ENCODE measurements around the gene THUMPD3.
A peak's percentile ranks its signal among the peaks of the same experiment; 100 is the strongest.

THUMPD3 gene

DNA sequence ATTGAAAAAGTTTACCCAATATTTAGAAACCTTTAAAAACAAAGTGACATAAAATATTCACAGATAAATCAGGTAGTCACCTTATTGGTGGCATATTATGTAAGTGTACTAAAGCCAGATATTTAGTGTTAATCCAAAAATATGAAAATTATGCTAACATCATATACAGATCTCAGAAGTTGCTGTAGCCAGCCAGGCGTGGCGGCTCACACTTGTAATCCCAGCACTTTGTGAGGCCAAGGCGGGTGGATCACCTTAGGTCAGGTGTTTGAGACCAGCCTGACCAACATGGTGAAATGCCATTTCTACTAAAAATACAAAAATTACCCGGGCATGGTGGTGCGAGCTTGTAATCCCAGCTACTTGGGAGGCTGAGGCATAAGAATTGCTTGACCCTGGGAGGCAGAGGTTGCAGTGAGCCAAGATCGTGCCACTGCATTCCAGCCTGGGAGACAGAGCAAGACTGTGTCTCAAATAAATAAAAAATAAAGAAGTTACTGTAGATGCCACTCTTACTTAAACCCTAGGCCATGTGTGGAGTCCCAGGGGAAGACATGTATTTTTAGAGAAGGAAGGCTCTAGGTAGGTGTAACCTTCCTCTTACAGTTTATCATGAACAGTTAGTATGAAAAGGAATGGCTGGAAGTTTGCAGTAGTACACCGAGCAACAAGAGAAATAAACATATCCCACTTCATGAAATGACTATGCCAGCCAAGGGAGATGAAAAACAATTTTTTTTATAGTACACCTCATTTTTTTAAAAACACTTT lies 44.2 kb downstream of the THUMPD3 start:
- TF ChIP-seq, protein P1, sequence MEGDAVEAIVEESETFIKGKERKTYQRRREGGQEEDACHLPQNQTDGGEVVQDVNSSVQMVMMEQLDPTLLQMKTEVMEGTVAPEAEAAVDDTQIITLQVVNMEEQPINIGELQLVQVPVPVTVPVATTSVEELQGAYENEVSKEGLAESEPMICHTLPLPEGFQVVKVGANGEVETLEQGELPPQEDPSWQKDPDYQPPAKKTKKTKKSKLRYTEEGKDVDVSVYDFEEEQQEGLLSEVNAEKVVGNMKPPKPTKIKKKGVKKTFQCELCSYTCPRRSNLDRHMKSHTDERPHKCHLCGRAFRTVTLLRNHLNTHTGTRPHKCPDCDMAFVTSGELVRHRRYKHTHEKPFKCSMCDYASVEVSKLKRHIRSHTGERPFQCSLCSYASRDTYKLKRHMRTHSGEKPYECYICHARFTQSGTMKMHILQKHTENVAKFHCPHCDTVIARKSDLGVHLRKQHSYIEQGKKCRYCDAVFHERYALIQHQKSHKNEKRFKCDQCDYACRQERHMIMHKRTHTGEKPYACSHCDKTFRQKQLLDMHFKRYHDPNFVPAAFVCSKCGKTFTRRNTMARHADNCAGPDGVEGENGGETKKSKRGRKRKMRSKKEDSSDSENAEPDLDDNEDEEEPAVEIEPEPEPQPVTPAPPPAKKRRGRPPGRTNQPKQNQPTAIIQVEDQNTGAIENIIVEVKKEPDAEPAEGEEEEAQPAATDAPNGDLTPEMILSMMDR (IDR thresholded peaks at IDR 0.05), result no peak
- Histone ChIP-seq H3K27ac (no peak overlapping the region), H3K4me3 (no peak overlapping the region)
- no peak for DNase-seq (ENCODE audit: low spot score)

DNA sequence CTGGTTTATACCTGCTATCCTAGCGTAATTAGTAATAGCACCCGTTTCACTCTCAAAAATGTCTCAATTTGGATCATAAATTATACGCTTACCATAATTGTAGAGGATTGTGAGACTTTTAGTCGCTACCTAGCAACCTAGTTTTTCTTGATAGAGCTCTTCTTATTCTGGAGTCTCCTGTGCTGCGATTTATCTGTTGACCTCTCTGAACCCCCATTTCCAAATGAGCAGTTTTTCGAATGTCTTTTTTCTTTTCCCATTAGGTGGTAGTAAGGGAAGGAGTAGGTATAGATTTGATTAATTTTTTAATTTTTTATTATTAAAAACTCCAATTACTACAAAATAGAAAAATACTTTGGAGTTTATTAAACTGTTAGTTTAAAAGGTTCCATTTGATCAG lies 45.2 kb downstream of the THUMPD3 start:
- Histone ChIP-seq H3K4me3 (no peak overlapping the region), H3K27ac (no peak overlapping the region)
- DNase-seq (ENCODE audit: low spot score), result no peak
- TF ChIP-seq, protein P1 (IDR thresholded peaks at IDR 0.05), result no peak

- TF ChIP-seq, protein P1 (IDR thresholded peaks at IDR 0.05), result no peak
- no peak overlapping the region for H3K4me3 ChIP-seq
- no peak for DNase-seq (ENCODE audit: low spot score)
- H3K27ac ChIP-seq, result no peak overlapping the region
Observed at GRCh38 chr3:9408546-9408945, 45.7 kb downstream of the THUMPD3 start.

- no peak for DNase-seq (ENCODE audit: low spot score)
- TF ChIP-seq, protein P1 (IDR thresholded peaks at IDR 0.05), result no peak
- Histone ChIP-seq H3K27ac (peak overlapping the region in 1 of 2 donors; percentile 11), H3K4me3 (no peak overlapping the region)
Observed at GRCh38 chr3:9409981-9410854, 47.4 kb downstream of the THUMPD3 start.

DNA sequence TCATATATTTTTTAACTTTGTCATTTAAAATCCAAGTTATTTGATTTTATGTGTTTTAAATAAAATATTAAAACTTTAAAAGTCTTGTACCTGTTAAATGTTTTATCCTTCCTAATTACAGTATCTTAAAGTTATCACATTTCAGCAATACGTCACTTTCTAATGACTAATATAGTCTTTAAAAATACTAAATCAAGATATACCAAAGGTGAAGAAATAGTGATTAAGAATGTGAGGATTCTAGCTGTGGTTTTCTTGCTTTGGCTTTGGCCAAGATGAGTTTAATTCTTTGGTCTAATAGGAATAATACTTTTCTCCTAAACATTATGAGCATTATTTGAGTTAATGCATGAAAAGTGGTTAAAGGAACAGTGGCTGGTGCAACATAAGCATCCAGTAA lies 48.4 kb downstream of the THUMPD3 start:
- Histone ChIP-seq H3K27ac (no peak overlapping the region), H3K4me3 (no peak overlapping the region)
- TF ChIP-seq, protein P1 (IDR thresholded peaks at IDR 0.05), result no peak
- no peak for DNase-seq (ENCODE audit: low spot score)

DNA sequence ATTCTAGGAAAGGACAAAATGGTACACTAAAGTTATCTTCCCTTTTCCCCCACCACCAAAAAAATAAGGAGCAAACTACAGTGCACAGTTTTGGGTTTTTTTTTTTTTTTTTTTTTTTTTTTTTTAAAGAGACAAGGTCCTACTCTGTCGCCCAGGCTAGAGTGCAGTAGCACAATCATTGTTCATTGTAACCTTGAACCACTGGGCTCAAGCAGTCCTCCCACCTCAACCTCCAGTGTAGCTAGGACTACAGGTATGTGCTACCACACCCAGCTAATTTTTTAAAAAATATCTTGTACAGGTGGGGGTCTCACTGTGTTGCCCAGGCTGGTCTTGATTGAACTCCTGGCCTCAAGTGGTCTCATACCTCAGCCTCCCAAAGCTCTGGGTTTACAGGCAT lies 49.4 kb downstream of the THUMPD3 start:
- TF ChIP-seq, protein P1 (IDR thresholded peaks at IDR 0.05), result no peak
- Histone ChIP-seq H3K4me3 (no peak overlapping the region), H3K27ac (no peak overlapping the region)
- DNase-seq (ENCODE audit: low spot score), result no peak

All from coronary artery (tissue), 2 donors.